ENCODE measurements around the gene BTN1A1.
A peak's percentile ranks its signal among the peaks of the same experiment; 100 is the strongest.

Gene BTN1A1

DNA sequence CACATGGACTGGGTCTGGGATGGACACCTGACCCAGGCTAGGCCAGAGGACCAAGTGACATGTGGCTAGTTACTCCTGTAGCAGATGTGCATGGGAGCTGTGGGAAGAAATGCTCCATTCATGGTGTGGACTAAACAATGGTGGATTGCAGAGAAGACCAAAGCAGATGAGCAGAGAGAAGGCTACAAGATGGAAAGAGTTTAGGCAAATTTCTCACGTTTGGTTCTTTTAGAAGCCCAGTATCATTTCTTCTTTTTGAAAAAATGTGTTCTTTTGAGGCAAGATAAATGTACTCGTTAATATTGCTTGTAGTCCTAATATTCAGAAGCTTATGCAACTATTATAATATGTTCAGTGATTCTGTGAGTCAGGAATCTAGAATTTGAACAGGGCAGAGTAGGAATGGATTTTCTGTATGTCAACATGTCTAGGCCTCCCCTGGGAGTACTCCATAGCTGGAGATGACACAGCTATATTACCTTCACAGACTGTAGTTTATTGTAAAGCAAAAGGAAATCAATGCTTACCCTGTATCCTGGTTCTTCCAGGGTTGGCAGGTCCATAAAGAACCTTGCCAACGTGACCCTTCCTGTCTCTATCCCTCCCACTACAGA, 44.6 kb upstream of the BTN1A1 start:
- no peak overlapping the region for H3K27ac ChIP-seq (ENCODE audit: low read depth, low read length)
- H3K4me3 ChIP-seq (ENCODE audit: insufficient read depth, low read length, poor library complexity, severe bottlenecking): no peak overlapping the region
- peaks cover 6% of the 10 kb centered on the region; the same call in 1 of the 2 replicates for H3K36me3 ChIP-seq (ENCODE audit: low read length)
- H3K79me2 ChIP-seq (ENCODE audit: insufficient read depth, low read length): peaks cover 26% of the 10 kb centered on the region
- no peaks in the 10 kb centered on the region for H3F3A ChIP-seq (ENCODE audit: insufficient read depth)
- no peak overlapping the region for H3K4me2 ChIP-seq (ENCODE audit: low read depth, low read length, poor library complexity, severe bottlenecking)
- H4K20me1 ChIP-seq (ENCODE audit: low read depth, low read length): no peaks in the 10 kb centered on the region
- H2AFZ ChIP-seq (ENCODE audit: low read depth, low read length, severe bottlenecking): no peak overlapping the region
- no peak overlapping the region for H3K9ac ChIP-seq (ENCODE audit: low read length)
- no peaks in the 10 kb centered on the region for H3K27me3 ChIP-seq (ENCODE audit: low read length)
- no peaks in the 10 kb centered on the region for H3K9me3 ChIP-seq (ENCODE audit: insufficient read depth, low read length)
- H3K9me2 ChIP-seq (replicated peaks; ENCODE audit: insufficient read depth, low read length): no peaks in the 10 kb centered on the region
- TF ChIP-seq, protein P1, sequence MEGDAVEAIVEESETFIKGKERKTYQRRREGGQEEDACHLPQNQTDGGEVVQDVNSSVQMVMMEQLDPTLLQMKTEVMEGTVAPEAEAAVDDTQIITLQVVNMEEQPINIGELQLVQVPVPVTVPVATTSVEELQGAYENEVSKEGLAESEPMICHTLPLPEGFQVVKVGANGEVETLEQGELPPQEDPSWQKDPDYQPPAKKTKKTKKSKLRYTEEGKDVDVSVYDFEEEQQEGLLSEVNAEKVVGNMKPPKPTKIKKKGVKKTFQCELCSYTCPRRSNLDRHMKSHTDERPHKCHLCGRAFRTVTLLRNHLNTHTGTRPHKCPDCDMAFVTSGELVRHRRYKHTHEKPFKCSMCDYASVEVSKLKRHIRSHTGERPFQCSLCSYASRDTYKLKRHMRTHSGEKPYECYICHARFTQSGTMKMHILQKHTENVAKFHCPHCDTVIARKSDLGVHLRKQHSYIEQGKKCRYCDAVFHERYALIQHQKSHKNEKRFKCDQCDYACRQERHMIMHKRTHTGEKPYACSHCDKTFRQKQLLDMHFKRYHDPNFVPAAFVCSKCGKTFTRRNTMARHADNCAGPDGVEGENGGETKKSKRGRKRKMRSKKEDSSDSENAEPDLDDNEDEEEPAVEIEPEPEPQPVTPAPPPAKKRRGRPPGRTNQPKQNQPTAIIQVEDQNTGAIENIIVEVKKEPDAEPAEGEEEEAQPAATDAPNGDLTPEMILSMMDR (IDR thresholded peaks at IDR 0.05; ENCODE audit: insufficient read depth, low read length, poor library complexity, severe bottlenecking): no peak
- TF ChIP-seq EZH2phosphoT487 (conservative IDR thresholded peaks at IDR 0.05; ENCODE audit: low read length): no peak

DNA sequence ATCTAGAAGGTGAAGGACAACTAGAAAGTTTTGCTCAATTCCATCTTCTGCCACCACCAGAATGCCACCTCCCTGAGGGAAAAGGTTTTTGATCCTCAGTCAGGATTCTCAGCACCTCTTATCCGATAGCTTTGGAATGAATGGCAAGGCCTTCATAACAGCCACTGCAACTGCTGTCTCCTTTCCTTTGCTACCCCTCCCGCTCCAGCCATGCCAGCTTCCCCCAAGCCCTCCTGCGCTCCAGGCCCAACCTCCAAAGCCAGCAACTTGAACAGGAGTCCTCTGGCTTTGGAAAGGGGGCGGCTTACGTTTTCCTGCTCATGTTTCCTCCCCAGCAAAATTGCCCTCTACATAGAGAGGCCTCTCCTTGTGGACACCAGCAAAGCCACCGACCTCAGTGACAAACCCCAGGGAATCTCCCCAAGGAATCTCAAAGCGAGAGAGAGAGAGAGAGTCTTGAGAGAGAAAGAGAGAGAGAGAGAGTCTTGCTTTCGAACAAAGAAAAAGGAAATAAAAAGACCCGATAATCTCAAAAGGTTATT, 42.8 kb upstream of the BTN1A1 start:
- H3K27ac ChIP-seq (ENCODE audit: low read depth, low read length): no peak overlapping the region
- TF ChIP-seq, protein P1 (IDR thresholded peaks at IDR 0.05; ENCODE audit: insufficient read depth, low read length, poor library complexity, severe bottlenecking): no peak
- TF ChIP-seq EZH2phosphoT487 (conservative IDR thresholded peaks at IDR 0.05; ENCODE audit: low read length): no peak
- H3K27me3 ChIP-seq (ENCODE audit: low read length): no peaks in the 10 kb centered on the region
- no peaks in the 10 kb centered on the region for H3K9me3 ChIP-seq (ENCODE audit: insufficient read depth, low read length)
- H3K9me2 ChIP-seq (replicated peaks; ENCODE audit: insufficient read depth, low read length): no peaks in the 10 kb centered on the region
- H3K36me3 ChIP-seq (ENCODE audit: low read length): peaks cover 14% of the 10 kb centered on the region; the same call in 1 of the 2 replicates
- peak overlapping the region; percentile 87 for H2AFZ ChIP-seq (ENCODE audit: low read depth, low read length, severe bottlenecking)
- H3K4me3 ChIP-seq (ENCODE audit: insufficient read depth, low read length, poor library complexity, severe bottlenecking): peak overlapping the region; percentile 87
- H3F3A ChIP-seq (ENCODE audit: insufficient read depth): no peaks in the 10 kb centered on the region
- peaks cover 35% of the 10 kb centered on the region for H3K79me2 ChIP-seq (ENCODE audit: insufficient read depth, low read length)
- H3K4me2 ChIP-seq (ENCODE audit: low read depth, low read length, poor library complexity, severe bottlenecking): peak overlapping the region; percentile 58
- peak overlapping the region; percentile 85 for H3K9ac ChIP-seq (ENCODE audit: low read length)
- H4K20me1 ChIP-seq (ENCODE audit: low read depth, low read length): no peaks in the 10 kb centered on the region

DNA sequence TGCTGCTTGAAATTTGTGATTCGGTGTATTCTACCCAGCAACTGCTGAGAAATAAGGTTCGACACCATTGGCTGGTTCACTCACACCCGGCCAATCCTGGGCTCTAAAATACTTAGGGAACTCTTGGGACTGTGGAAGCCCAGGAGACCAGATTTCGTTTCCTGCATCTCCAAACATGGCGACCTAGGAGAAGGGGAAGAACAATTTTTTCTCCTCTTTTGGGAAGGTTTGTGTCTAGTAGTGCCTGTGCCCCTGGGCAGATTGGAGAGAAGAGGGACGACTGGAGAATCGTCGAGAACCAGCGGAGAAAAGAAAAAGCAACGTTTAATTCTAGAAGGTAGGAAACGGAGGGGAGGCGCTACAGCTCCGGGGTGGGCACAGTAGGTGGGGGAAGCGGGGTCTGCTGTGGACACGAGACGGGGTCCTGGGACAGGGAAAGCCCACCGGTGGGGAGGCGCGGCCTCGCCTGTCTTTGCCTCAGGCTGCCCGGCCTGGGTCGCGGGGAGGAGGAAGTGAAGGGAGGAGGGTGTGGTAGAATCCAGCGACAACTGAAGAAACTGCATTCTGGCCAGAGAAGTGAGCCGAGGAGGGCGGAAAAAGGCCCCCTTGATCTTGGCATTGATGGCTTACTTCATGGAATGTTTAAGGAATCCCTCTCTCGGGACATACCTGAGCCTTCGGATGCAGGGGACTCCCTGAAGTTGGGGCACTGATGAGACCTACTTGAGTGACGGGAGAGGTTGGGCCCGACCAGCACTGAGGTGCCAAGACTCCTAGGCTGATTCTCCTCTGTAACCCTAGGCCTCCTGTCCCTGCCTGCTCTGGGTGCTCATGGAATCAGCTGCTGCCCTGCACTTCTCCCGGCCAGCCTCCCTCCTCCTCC, 42.1 kb upstream of the BTN1A1 start, which contains the start of gene BTN2A1:
BTN2A1 (plus strand) TSS at position 150 of the 883 bp plus-strand sequence; CDS start at position 832, 682 bp downstream.
- peaks cover 38% of the 10 kb centered on the region for H3K79me2 ChIP-seq (ENCODE audit: insufficient read depth, low read length)
- peak within 1 kb of the TSS; percentile 85 for H3K9ac ChIP-seq (ENCODE audit: low read length)

More for the DNA sequence above, 42.1 kb upstream of the BTN1A1 start, which contains the start of gene BTN2A1:
- H3K9me3 ChIP-seq (ENCODE audit: insufficient read depth, low read length): no peaks in the 10 kb centered on the region
- H2AFZ ChIP-seq (ENCODE audit: low read depth, low read length, severe bottlenecking): peak within 1 kb of the TSS; percentile 87
- no peaks in the 10 kb centered on the region for H3K9me2 ChIP-seq (replicated peaks; ENCODE audit: insufficient read depth, low read length)
- no peaks in the 10 kb centered on the region for H3K27me3 ChIP-seq (ENCODE audit: low read length)
- H3K36me3 ChIP-seq (ENCODE audit: low read length): peaks cover 21% of the 10 kb centered on the region; the same call in 1 of the 2 replicates
- H3K4me3 ChIP-seq (ENCODE audit: insufficient read depth, low read length, poor library complexity, severe bottlenecking): peak within 1 kb of the TSS; percentile 87
- H4K20me1 ChIP-seq (ENCODE audit: low read depth, low read length): no peaks in the 10 kb centered on the region
- H3F3A ChIP-seq (ENCODE audit: insufficient read depth): no peaks in the 10 kb centered on the region
- H3K27ac ChIP-seq (ENCODE audit: low read depth, low read length): peak within 1 kb of the TSS; percentile 65
- TF ChIP-seq, protein P1 (IDR thresholded peaks at IDR 0.05; ENCODE audit: insufficient read depth, low read length, poor library complexity, severe bottlenecking): peak; percentile 18
- no peak for TF ChIP-seq EZH2phosphoT487 (conservative IDR thresholded peaks at IDR 0.05; ENCODE audit: low read length)
- peak within 1 kb of the TSS; percentile 58 for H3K4me2 ChIP-seq (ENCODE audit: low read depth, low read length, poor library complexity, severe bottlenecking)
